ENCODE data around the gene CPXM2. TPM values are rescaled to one million over a fixed set of nuclear protein-coding genes. Genes with fewer than 3 reads are reported as not detected.
"Not testable (repeated sequence)": the region's sequence is repeated elsewhere in the genome, so short reads cannot be mapped to it uniquely, and the experiment has no call there.

Gene CPXM2
- total RNA-seq, 3 donors from 2014 or later: 3.1 to 56.1 (median 7.7) TPM

- ATAC-seq (no peak), DNase-seq (no peak)
- no peak for TF ChIP-seq CTCF (IDR thresholded peaks at IDR 0.05)
- intact Hi-C loops (cut with DNase I, micrococcal nuclease): no loop called here
- no peak overlapping the region for H3K4me3 ChIP-seq
- H3K9me3 ChIP-seq: peaks cover 5% of the 10 kb centered on the region
- H3K36me3 ChIP-seq (ENCODE audit: low read depth): no peaks in the 10 kb centered on the region
- no peaks in the 10 kb centered on the region for H3K4me1 ChIP-seq (ENCODE audit: low read depth)
Measured at GRCh38 chr10:123741711-123742110, 149.9 kb downstream of the CPXM2 start.

GRCh38 chr10:123741146-123741545 lies 150.5 kb downstream of the CPXM2 start:
- Histone ChIP-seq H3K9me3 (peaks cover 5% of the 10 kb centered on the region), H3K36me3 (ENCODE audit: low read depth) (no peaks in the 10 kb centered on the region), H3K4me3 (no peak overlapping the region), H3K4me1 (ENCODE audit: low read depth) (no peaks in the 10 kb centered on the region)
- intact Hi-C loops (cut with DNase I, micrococcal nuclease): no loop called here
- TF ChIP-seq CTCF (IDR thresholded peaks at IDR 0.05): no peak
- DNase-seq: no peak
- ATAC-seq: no peak

DNA sequence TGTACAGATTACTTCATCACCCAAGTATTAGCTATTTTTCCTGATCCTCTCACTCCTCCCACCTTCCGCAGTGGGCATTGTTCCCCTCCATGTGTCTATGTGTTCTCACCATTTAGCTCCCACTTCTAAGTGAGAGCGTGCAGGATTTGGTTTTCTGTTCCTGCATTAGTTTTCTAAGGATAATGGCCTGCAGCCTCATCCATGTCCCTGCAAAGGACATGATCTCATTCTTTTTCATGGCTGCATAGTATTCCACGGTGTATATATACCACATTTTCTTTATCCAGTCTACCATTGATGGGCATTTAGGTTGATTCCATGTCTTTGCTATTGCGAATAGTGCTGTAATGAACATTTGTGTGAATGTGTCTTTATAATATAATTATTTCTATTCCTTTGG lies 154.7 kb downstream of the CPXM2 start:
- intact Hi-C loops (cut with DNase I, micrococcal nuclease); ATAC-seq; H3K9me3 ChIP-seq; H3K4me1 ChIP-seq (ENCODE audit: low read depth); DNase-seq; H3K4me3 ChIP-seq; H3K36me3 ChIP-seq (ENCODE audit: low read depth): not testable (repeated sequence)

DNA sequence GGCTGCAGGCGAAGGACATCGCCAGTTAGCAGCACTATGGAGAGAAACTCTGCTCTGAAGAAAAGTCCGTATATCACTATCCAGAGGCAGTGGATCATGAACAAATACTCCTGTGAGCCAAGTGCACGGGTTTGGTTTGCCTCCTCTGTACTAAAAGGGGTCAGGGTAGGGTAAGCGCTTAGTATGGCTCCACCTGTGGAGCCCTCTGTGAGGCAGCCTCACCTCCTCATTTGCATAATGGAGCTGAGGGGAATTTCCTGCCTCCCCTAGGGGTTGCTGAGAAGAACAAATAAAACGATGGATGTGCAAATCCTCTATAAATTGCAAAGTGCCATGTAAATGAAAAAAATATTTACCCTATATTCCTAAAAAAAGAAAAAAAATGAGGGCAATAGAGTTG lies 162.1 kb downstream of the CPXM2 start:
- no peak overlapping the region for H3K4me3 ChIP-seq
- ATAC-seq (no peak), DNase-seq (no peak)
- TF ChIP-seq CTCF (IDR thresholded peaks at IDR 0.05): no peak
- intact Hi-C loops (cut with DNase I, micrococcal nuclease): no loop called here
- H3K4me1 ChIP-seq (ENCODE audit: low read depth): peaks cover 3% of the 10 kb centered on the region
- no peaks in the 10 kb centered on the region for H3K9me3 ChIP-seq
- no peaks in the 10 kb centered on the region for H3K36me3 ChIP-seq (ENCODE audit: low read depth)

DNA sequence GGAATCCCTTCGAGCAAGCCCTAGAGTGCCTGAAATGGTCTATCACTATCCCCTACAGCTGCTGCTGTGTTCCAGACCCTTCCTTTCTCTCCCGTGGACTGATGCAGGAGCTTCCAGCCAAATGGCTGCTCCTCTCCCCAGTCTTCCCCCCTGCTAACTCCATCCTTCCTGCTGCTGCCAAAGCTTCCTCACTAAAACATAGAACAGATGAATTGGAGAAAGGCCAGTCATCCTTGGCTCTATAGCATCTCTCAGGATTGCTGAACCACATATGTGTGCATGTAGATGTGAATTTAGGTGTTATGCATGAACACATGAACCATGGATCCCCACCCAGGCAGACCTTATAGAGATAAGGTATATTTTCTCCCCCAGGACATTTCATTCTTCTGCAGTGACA lies 164.8 kb downstream of the CPXM2 start:
- Histone ChIP-seq H3K9me3 (no peaks in the 10 kb centered on the region), H3K36me3 (ENCODE audit: low read depth) (no peaks in the 10 kb centered on the region), H3K4me3 (no peak overlapping the region), H3K4me1 (ENCODE audit: low read depth) (no peaks in the 10 kb centered on the region)
- no peak for TF ChIP-seq CTCF (IDR thresholded peaks at IDR 0.05)
- ATAC-seq: no peak
- no peak for DNase-seq
- intact Hi-C loops (cut with DNase I, micrococcal nuclease): no loop called here

GRCh38 chr10:123726381-123726780 lies 165.2 kb downstream of the CPXM2 start:
- intact Hi-C loops (cut with DNase I, micrococcal nuclease): no loop called here
- ATAC-seq: no peak
- no peak for TF ChIP-seq CTCF (IDR thresholded peaks at IDR 0.05)
- H3K36me3 ChIP-seq (ENCODE audit: low read depth): no peaks in the 10 kb centered on the region
- H3K4me3 ChIP-seq: no peak overlapping the region
- no peak for DNase-seq
- no peaks in the 10 kb centered on the region for H3K4me1 ChIP-seq (ENCODE audit: low read depth)
- no peaks in the 10 kb centered on the region for H3K9me3 ChIP-seq

Measured in mucosa of descending colon (tissue), 3 donors.